HEK293T (cell line): ENCODE data around the gene QRFP.

Experiments used
- BHLHE40 ChIP-seq: fragments of 450-650 bp; IDR thresholded peaks from 2 replicates; pipeline ENCODE4 v1.6.1; 2016; ENCODE audit warnings: mild to moderate bottlenecking, moderate library complexity, borderline replicate concordance
- CTBP1 ChIP-seq: fragments of 450-650 bp; IDR thresholded peaks from 2 replicates; pipeline ENCODE4 v1.6.1; 2016; ENCODE audit warnings: borderline replicate concordance
- FOXM1 ChIP-seq: fragments of 450-650 bp; IDR thresholded peaks from 2 replicates; pipeline ENCODE4 v1.6.1; 2017; ENCODE audit warnings: mild to moderate bottlenecking, borderline replicate concordance
- SP1 ChIP-seq: fragments of 450-650 bp; IDR thresholded peaks from 2 replicates; pipeline ENCODE4 v1.6.1; 2017
- TARDBP ChIP-seq: fragments of 450-650 bp; IDR thresholded peaks from 2 replicates; pipeline ENCODE4 v1.6.1; 2016

GRCh38 chr9:130905902-130906734, 9.5 kb upstream of the QRFP start:
- TF ChIP-seq TARDBP, result no peak
- TF ChIP-seq BHLHE40, result no peak
- no peak for TF ChIP-seq SP1
- no peak for TF ChIP-seq CTBP1
- TF ChIP-seq FOXM1, result no peak
